ENCODE measurements around the gene NAA10.

GRCh38 chrX:153917869-153918268 lies 17.0 kb downstream of the NAA10 start:
- TF ChIP-seq CTCF (IDR thresholded peaks at IDR 0.05) = no peak
- no peak for TF ChIP-seq POLR2A (IDR thresholded peaks at IDR 0.05)
- TF ChIP-seq EP300 (IDR thresholded peaks at IDR 0.05; ENCODE audit: low read depth) = no peak
- TF ChIP-seq POLR2AphosphoS5 (IDR thresholded peaks at IDR 0.05) = no peak
